ENCODE data around the gene MYH6.

DNA sequence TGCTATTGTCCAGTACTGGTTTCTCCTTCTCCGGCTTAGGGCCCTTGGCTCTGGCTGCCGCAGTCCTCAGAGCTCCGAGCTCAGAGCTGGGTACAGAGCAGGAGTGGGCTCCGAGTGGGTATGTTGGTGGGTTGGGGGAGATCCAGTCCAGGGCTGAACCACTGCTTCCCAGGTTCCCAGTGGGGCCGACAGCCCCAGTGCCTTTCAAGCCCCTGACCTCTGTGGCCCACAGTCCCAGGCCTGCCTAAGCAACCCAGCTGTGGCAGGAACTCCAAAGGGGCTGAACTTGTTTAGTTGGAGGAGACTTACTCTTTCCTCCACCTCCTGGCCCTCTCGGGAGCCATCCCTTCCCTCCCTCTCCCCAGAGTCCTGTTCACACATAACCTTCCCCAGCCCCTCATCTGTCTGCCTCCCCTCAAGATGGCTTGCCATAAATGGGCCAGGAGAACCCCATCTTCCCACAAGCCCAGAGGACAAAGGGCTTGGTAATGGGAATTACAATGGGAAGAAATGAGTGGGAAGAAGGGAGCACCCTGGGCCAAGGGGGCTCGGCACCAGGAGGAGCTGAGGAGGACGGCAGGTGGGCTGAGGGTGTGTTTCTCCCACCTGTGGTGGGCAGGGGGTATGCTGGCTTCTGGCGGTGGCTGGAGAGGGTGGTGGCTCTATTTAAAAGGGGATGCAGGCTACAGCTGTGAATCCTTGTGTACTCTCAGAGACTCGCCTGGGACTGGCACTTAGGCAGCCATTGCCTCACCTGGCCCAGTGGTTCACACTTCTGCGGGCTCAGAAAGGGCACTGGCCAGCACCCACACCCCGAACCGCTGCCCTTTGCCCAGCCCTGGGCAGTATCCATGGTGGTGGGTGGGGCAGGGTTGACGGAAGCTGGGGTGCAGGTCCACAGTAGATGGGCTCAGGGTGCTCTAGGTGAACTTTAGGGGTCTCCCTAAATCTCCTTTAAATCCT is 3.8 kb upstream of the MYH6 start:
- TF ChIP-seq, protein P1, sequence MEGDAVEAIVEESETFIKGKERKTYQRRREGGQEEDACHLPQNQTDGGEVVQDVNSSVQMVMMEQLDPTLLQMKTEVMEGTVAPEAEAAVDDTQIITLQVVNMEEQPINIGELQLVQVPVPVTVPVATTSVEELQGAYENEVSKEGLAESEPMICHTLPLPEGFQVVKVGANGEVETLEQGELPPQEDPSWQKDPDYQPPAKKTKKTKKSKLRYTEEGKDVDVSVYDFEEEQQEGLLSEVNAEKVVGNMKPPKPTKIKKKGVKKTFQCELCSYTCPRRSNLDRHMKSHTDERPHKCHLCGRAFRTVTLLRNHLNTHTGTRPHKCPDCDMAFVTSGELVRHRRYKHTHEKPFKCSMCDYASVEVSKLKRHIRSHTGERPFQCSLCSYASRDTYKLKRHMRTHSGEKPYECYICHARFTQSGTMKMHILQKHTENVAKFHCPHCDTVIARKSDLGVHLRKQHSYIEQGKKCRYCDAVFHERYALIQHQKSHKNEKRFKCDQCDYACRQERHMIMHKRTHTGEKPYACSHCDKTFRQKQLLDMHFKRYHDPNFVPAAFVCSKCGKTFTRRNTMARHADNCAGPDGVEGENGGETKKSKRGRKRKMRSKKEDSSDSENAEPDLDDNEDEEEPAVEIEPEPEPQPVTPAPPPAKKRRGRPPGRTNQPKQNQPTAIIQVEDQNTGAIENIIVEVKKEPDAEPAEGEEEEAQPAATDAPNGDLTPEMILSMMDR (IDR thresholded peaks at IDR 0.05): no peak
- no peak for TF ChIP-seq POLR2A (IDR thresholded peaks at IDR 0.05)
